ENCODE data around the gene COG1.

The COG1 gene

GRCh38 chr17:73208139-73208827 lies 15.4 kb downstream of the COG1 start:
- TF ChIP-seq CTCF (IDR thresholded peaks at IDR 0.05; ENCODE audit: borderline replicate concordance, control extremely low read depth, extremely low read depth, insufficient read depth, missing control alignments) = no peak
- DNase-seq (ENCODE audit: low spot score) = no peak
- in situ Hi-C loops (cut with MboI; ENCODE audit: low sequenced_read_pairs, unreplicated experiment) = no loop called here

GRCh38 chr17:73209436-73209835 lies 16.6 kb downstream of the COG1 start:
- TF ChIP-seq CTCF (IDR thresholded peaks at IDR 0.05; ENCODE audit: borderline replicate concordance, control extremely low read depth, extremely low read depth, insufficient read depth, missing control alignments) = no peak
- in situ Hi-C loops (cut with MboI; ENCODE audit: low sequenced_read_pairs, unreplicated experiment) = no loop called here
- no peak for DNase-seq (ENCODE audit: low spot score)

- in situ Hi-C loops (cut with MboI; ENCODE audit: low sequenced_read_pairs, unreplicated experiment) = no loop called here
- DNase-seq (ENCODE audit: low spot score) = no peak
- no peak for TF ChIP-seq CTCF (IDR thresholded peaks at IDR 0.05; ENCODE audit: borderline replicate concordance, control extremely low read depth, extremely low read depth, insufficient read depth, missing control alignments)
These were observed 17.3 kb downstream of the COG1 start for GRCh38 chr17:73210002-73210678.

GRCh38 chr17:73211745-73212144 lies 18.9 kb downstream of the COG1 start:
- in situ Hi-C loops (cut with MboI; ENCODE audit: low sequenced_read_pairs, unreplicated experiment) = no loop called here
- TF ChIP-seq CTCF (IDR thresholded peaks at IDR 0.05; ENCODE audit: borderline replicate concordance, control extremely low read depth, extremely low read depth, insufficient read depth, missing control alignments) = no peak
- no peak for DNase-seq (ENCODE audit: low spot score)

- in situ Hi-C loops (cut with MboI; ENCODE audit: low sequenced_read_pairs, unreplicated experiment) = no loop called here
- no peak for TF ChIP-seq CTCF (IDR thresholded peaks at IDR 0.05; ENCODE audit: borderline replicate concordance, control extremely low read depth, extremely low read depth, insufficient read depth, missing control alignments)
- no peak for DNase-seq (ENCODE audit: low spot score)
These were observed 21.2 kb downstream of the COG1 start for GRCh38 chr17:73214008-73214407.

GRCh38 chr17:73214851-73215250 lies 22.0 kb downstream of the COG1 start:
- in situ Hi-C loops (cut with MboI; ENCODE audit: low sequenced_read_pairs, unreplicated experiment) = no loop called here
- no peak for DNase-seq (ENCODE audit: low spot score)
- no peak for TF ChIP-seq CTCF (IDR thresholded peaks at IDR 0.05; ENCODE audit: borderline replicate concordance, control extremely low read depth, extremely low read depth, insufficient read depth, missing control alignments)
